ENCODE data around the gene C10orf90.

Gene C10orf90, protein sequence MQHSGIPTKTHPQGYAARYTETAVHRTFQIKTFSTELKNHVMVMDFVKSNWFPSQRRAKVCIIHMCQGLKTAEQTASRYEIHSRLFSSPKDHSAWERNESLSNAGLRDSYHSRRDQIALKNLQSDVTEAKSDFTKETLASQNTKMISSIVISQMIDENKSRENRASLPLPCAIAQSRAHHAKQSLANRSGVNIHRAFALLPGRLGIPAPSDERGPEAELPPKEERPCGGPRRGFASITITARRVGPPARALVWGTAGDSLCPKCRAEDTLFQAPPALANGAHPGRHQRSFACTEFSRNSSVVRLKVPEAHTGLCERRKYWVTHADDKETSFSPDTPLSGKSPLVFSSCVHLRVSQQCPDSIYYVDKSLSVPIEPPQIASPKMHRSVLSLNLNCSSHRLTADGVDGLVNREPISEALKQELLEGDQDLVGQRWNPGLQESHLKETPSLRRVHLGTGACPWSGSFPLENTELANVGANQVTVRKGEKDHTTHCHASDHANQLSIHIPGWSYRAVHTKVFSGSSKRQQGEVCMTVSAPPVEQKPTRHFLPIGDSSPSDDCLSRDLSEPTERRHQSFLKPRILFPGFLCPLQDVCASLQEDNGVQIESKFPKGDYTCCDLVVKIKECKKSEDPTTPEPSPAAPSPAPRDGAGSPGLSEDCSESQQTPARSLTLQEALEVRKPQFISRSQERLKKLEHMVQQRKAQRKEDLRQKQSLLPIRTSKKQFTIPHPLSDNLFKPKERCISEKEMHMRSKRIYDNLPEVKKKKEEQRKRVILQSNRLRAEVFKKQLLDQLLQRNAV

DNA sequence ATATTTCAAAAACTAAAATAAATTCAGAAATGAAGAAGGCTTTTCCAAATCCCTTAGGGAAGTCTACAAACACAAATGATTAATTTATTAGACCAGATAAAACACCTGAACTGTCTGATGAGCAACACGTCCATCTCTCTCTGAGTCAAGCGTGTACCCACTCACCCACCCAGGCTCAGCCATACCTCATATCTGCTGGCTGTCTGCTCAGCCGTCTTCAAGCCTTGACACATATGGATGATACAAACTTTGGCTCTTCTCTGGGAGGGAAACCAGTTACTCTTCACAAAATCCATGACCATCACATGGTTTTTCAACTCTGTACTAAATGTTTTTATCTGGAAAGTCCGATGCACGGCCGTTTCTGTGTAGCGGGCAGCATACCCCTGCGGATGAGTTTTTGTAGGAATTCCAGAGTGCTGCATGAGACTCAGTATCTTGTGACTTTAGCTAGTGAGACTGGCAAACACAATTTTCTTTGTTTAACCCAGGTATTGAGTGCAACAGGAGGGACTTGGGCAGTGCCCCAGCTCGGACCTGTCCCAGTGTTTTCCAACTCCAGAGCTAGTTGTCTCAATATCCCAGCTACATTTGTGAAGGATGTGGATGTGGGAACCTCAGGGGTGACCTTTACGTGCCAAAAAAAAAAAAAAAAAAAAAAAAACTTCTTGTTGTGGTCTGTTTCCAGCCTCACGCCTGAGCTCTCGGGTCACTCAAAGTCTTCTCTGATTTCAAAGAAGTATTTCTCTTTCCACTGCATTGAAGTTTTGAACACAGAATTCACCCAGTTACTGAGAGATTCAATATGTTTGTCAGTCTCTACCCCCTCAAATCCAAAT lies at the start of gene C10orf90:
TSS of gene C10orf90 (minus strand) at position 638 of the 839 bp plus-strand sequence. CDS start at position 425, 213 bp downstream.
- DNase-seq (ENCODE audit: low read depth), result no peak

DNA sequence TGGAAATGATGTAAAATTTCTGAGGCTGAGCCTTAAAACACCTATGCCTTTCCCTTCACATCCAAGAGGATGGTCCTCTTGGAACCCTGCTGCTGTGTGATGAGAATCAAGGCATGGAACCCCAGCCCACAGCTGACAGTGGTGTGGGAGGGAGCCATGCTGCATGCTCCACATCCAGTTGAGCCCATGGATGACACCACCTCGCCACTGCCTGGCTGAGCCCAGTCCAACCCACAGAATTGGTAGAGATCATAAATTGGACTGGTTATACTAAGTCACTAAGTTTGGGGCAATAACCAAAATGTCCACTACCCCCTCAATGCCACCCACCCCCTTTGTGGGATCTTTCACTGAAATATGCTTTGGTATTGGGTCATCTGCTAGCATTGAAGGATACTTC lies 45.9 kb upstream of the C10orf90 start:
- DNase-seq (ENCODE audit: low read depth), result no peak

DNA sequence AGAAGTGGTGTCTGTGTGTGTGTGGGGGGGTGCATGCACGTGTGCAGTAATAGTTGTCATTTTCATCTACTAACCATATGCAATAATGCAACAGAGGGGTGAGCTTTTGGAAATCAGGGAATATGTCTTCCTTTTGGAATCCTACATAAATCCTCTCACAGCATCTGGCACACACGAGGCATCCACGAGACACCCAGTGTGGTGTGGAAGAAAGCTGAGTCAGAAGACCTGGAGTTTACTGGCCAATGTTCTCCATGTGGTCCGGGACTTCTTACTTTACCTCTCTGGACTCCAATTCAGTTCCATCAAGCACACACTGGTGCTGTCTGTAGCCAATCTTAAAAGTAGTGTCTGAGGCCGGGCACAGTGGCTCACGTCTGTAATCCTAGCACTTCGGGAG lies 43.1 kb upstream of the C10orf90 start:
- DNase-seq (ENCODE audit: low read depth), result no peak

DNA sequence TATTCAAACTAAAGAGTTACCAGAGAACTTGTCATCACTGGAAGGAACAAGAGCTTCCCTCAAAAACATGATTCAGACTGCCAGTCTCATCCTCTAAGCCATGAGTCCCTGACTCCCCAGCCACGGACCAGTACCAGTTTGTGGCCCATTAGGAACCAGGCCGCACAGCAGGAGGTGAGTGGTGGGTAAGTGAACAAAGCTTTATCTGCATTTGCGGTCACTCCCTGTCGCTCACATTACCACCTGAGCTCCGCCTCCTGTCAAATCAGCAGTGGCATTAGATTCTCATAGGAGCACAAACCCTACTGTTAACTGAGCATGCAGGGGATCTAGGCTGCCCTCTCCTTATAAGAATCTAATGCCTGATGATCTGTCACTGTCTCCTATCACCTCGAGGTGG lies 42.2 kb upstream of the C10orf90 start:
- no peak for DNase-seq (ENCODE audit: low read depth)

DNA sequence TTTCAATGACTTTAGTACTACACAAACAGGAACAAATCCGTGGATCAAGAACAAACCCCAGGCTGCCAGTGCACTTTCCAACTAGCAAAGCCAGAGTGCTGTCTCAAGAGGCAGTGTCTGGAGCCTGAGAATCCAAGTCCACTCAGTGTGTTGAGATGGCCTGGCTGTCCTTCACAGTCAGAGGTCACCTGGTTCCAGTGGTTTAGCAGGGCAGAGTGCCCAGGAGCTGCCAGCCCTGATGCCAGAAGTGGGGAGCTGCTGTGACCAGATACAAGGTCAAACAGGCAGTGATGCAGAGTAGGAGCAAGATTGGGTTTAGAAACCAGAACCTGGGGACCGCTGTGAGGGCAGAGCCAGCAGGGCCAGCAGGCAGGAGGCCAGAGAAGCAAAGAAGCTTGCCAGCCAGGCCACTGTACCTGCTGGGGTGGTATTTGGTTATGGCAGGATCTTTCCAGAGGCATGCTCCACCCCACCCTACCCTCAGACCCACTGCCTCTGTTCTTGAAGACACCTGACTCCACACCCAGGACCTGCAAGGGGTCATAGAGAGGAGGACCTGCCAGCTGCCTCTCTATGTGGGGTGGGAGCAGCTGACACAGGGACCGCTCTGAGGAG lies 35.6 kb upstream of the C10orf90 start:
- no peak for DNase-seq (ENCODE audit: low read depth)

DNA sequence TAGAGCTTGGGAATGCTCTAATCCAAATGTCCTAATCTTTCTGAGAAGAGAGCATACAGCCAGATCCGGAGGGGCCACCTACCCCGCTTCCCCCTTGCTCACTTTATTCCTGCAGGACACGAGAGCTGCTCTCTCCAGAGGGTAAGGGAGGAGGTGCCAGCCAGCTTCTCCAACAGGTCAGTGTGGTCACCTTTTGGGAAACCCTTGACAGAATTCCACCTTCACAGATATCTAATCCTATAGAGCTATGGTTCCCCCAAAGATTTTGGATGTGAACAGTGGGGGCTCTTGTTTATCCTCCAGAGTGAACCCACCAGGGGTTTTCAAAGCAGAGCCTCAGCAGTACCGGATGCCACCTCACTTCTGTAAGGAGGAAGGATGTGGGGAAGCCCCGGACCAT lies 34.6 kb upstream of the C10orf90 start:
- no peak for DNase-seq (ENCODE audit: low read depth)

DNA sequence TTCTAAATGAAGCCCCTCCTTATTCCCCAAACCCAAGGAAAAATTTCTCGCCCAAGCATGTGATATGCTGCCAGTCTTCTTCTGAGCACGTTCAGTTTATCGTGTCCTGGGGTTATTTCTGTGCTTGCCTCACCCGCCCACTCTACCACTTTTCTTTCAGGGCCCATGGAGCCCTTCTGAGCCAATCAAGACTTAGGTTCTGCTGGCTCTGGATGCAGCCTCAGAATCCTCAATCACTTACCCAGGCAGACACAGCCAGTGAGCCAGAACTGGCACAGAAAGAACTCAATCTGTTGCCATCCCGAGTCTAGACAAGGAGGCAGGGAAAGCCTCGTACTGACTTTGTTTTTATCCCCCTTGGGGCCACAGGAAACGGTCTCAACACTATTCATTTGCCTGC lies 34.2 kb upstream of the C10orf90 start:
- no peak for DNase-seq (ENCODE audit: low read depth)

DNA sequence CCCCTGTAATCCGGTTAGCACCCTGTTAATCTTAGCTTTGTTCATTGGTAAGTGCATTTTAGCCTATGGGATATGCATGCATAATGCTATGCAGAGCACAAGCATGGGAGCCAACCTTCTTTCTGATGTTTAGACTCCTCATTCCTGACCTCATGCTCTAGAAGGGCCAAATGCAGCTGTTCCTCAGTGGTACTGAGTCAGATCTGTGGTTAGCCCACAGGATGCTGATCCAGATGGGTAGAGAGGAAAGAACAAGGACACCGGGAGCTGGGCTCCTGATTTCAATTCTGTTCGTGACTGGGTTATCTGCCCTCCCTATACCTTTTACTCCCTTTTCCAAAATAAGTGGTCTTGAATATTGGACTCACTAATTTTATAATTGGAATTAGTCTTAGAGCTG lies 31.7 kb upstream of the C10orf90 start:
- DNase-seq (ENCODE audit: low read depth), result no peak

DNA sequence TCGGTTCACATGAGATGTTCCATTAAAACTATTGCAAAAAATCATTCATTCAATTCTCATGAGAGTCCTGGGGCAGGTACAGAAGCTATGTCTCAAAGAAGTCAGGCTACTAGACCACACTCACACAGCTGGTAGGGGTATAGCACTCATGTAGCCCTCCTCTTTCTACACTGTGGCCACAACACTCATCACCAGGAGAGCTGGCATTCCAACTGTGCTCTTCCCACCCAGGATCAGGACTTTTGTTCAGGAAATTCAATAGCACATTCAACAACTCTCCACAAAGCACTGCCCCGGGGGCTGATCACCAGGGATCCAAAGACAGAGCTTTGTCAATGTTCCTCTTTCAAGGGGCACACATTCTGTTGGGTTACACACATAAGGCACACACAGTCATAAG lies 31.0 kb upstream of the C10orf90 start:
- DNase-seq (ENCODE audit: low read depth), result no peak

DNA sequence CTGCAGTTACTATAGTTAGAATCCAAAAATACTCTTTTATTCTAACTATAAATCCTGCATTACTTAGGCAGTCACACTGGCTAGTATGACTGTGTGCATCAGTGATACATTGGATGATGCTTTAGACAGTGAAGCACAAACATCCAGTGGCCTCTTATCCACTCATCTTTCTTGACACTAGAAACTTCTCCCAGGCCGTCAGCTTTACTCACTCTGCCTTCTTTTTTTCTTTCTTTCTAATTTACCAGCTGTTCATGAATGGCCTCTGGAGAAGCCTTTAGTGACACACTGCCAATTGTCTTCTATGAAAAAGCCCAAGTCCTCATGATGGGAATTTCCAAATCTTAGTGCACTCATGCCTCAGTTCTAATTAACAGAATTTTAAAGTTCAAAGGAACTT lies 26.2 kb upstream of the C10orf90 start:
- DNase-seq (ENCODE audit: low read depth), result no peak

DNA sequence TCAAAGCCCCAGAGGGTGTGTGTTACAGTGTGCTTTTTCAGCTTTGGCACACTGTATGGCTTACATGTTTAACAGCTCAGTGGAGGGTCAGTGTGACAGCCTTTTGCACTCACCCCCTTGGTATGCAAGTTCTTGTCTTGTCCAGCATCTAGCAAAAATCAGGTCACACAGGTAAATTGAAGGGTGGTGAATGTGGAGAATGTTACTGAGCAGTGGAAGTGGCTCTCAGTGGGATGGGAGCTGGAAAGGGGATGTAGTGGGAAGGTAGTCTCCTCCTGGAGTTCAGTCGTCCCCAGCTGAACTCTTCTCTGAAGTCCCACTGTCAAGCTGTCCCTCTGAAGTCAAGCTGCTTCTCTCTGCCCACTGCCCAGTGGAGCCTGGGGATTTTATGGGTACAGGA lies 21.0 kb upstream of the C10orf90 start:
- DNase-seq (ENCODE audit: low read depth), result no peak

DNA sequence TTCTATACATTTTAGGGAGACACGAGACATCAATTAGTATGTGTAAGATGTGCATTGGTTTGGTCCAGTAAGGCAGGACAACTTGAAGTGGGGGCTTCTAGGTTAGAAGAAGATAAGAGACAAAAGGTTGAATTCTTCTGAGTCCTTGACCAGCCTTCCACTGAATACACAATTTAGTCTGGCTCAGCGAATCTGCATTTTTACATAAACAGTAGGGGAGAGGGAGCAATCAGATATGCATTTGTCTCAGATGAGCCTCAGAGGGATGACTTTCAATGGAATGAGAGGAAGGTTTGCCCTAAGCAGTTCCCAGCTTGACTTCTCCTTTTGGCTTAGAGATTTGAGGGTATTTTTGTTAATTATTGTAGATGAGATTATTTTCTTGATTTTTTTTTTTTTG lies 20.0 kb upstream of the C10orf90 start:
- no peak for DNase-seq (ENCODE audit: low read depth)

DNA sequence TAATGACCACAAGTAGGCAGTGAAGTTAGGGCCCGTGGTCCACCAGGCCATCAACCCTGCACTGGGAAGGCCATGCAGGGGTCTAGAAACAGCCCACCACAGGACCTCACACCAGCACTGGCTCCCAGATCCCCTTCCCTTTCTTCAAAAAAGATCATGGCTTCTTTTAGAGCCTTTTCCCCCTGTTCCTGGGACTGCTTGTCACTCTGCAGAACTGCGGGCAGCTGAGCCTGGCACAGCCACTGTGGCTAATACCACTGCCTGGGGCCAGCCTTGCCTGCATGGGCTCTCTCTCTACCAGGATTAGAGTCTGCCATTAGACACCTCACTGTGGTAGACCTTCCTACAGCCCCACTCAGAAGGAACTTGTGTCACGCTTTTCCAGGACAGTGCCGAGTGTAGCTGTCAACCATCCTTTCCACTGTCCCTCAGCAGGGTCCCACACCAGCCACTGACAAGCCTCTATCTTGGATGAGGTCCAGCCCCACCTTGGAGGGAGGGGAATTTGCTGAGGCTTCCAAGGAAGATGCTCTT lies 19.0 kb upstream of the C10orf90 start:
- no peak for DNase-seq (ENCODE audit: low read depth)

DNA sequence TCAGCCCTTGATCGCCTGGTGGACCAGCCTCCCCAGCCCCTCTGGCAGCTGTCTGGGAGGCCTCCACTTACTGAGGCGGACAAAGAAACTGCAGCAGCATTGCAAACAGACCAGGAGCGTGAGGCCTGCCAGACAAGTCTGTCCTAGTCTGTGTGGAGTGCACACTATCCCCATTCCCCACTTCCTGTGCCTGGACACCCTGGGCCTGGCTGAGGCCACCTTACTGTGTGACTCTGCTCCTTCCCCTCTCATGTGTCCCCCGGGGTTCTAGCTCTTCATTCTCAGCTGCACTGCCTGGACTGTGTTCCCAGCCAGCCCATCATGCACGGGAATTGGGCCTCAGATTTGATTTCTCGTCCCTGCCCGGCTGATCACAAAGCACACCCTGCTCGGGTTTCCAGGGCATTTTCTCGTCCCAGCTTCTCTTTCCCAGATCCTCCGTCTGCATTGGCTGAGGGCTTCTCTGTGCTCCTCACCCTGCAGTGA lies 16.7 kb upstream of the C10orf90 start:
- no peak for DNase-seq (ENCODE audit: low read depth)

DNA sequence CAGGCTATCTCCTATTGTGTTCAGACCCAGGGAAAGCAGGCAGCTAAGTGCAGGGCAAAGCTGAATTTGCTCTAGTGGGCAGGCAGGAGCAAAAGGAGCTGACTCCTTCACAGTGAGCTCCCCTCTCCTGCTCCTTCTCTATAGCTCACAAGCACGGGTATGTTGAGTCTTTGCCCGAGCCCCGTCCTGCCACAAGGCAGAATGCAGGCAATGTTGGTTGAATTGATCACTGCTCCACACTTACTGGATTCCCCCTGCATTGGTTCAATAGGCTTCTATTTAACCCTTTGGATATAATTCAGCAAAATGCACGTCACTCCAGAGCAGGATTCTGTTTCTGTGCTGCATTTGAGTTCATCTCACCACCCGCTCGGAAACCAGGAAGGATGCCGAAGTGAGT lies 16.2 kb upstream of the C10orf90 start:
- DNase-seq (ENCODE audit: low read depth), result no peak

DNA sequence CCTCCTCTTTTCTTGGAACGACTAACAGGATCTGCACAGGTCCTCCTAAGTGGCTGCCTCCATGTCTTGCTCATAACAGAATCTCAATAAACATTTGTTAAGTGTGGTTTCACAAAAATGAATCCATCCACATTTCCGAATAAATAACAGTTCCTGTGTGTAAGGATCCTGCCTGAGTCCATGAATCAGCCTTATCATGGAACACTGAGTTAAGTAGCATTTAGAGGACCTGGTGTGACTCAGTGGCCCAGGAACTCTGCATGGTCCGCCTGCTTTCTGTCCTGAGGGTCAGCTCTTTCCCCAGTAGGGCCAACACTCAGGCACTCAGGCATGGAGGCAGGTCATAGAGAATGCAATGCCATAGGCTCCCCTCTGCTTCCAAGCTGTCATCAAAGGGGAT lies 15.8 kb upstream of the C10orf90 start:
- no peak for DNase-seq (ENCODE audit: low read depth)

DNA sequence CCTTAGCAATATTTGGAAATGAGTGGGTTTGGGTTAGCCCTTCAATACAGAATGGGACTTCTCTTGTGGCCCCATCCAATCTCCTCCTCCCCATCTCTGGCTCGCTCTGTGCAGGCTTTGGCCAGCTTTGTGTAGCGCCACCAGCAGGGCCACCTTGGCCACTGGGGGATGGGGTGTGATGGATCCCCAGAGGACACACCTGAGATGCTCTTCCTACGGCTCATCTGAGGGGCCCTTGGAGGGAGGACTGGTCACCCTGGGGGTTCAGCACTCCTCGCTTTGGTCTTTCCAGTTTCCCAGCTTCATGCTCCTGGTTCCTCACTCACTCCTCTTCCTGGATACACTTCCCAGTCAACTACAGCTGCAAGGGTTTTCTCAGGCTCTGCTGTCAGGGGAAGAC lies 15.3 kb upstream of the C10orf90 start:
- DNase-seq (ENCODE audit: low read depth), result no peak

DNA sequence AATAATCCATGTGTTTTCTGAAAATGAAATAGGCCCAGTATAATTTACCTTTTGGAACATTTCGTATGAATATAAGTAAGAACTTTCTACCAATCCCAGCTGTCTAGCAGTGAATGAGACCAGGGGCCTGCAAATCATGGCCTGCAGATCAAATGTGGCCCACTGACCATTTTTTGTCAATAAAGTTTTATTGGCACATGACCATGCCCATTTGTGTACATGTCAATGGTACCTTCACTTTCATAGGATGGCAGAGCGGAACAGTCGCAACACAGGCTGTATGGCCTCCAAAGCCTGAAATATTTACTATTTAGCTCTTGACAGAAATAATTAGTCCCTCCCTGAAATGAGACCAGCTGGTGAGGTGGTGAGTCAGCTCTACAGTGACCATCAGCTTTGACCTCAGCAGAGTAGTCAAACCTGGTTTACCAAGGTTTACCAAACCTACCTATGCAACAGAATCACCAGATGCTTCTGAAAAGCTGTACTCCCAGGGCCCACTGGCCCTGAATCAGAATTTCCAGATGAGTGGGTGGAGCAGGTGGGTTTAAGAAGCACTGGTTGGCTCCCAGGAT lies 13.8 kb upstream of the C10orf90 start:
- no peak for DNase-seq (ENCODE audit: low read depth)

DNA sequence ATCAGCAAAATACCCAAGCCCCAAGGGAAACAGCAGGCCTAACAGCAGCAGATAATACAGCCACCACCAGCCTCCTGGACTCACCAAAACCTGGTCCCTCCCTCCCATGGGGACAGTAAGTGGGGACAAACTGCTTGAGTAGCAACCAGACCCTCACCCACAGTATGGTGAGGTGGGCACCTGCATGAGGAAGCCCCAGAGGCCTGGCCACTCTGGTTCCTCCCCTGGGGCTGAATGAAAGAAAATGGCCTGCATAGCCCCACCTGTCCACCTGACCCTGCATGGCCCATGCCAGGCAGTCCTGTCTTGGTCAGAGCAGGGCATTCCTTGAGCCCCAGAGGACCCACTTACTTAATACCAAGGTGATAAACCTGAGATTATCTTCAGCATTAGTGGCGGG lies 13.0 kb upstream of the C10orf90 start:
- no peak for DNase-seq (ENCODE audit: low read depth)

DNA sequence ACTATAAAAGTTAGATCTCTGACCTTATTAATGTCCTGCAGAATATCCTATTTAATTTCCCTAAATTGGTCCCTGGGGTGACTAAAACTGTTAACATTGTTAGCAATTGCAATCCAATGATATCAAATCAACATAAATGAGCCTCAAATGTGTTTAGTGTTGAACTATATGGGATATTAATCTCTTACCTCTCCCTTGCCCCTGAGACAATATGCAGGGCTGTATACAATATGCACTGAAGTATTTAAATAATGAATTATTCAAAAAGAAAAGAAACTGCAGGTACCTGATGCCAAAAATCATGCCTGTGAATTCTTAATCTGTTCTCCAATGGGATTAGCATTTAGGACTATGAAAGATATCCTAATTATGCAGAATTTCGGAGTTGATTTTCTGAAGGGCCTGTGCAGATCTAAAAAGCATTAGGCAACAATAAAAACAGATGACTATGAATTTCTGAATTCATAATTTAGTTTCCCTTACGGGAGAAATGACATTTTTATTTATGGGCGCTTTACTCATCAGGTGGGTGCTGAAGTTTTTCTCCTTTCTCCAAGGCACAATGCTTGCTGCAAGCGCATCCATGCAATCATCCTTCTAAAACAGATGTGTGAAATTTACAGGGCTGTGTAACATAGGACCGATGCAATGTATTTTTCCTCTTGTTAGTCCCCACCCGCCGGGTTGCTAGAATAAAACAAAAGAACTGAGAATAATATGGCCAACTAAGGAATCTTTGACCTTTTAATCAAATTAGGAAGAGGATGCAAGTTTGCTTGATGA lies 5.4 kb upstream of the C10orf90 start:
- DNase-seq (ENCODE audit: low read depth), result no peak

All from stimulated activated CD8-positive, alpha-beta memory T cell treated with anti-CD3 and anti-CD28 coated beads, Interleukin-15, amount 100 ng/mL, for 24 hours (primary cell).